LNCaP clone FGC (cell line): ENCODE data around the gene HBA2.
"Not testable (repeated sequence)": the region's sequence is repeated elsewhere in the genome, so short reads cannot be mapped to it uniquely, and the experiment has no call there.

Source experiments
- DNase-seq: peaks from one replicate; pipeline ENCODE4 v3.0.0-alpha.2; 2011; ENCODE audit warnings: low read depth
- H3K4me3 ChIP-seq: 2 replicates; pipeline ENCODE4 v1.5.1; 2011; ENCODE audit warnings: mild to moderate bottlenecking, low read depth, low read length, control low read depth
- CTCF ChIP-seq: IDR thresholded peaks from 2 replicates; pipeline ENCODE4 v1.5.1; 2012; ENCODE audit warnings: mild to moderate bottlenecking; ENCODE audit not compliant: control insufficient read depth, insufficient read depth; ENCODE audit errors: extremely low read depth

The HBA2 gene

GRCh38 chr16:200388-200787 is 27.7 kb downstream of the HBA2 start:
- no peak for TF ChIP-seq CTCF
- DNase-seq: no peak
- no peak overlapping the region for H3K4me3 ChIP-seq

GRCh38 chr16:203246-203645 is 30.6 kb downstream of the HBA2 start:
- no peak overlapping the region for H3K4me3 ChIP-seq
- TF ChIP-seq CTCF: no peak
- DNase-seq: no peak

GRCh38 chr16:204046-204445 is 31.4 kb downstream of the HBA2 start:
- DNase-seq, H3K4me3 ChIP-seq: not testable (repeated sequence)

- DNase-seq, H3K4me3 ChIP-seq: not testable (repeated sequence)
These were observed 36.7 kb downstream of the HBA2 start for GRCh38 chr16:209359-209758.

- H3K4me3 ChIP-seq, DNase-seq: not testable (repeated sequence)
These were observed 39.0 kb downstream of the HBA2 start for GRCh38 chr16:211631-212180.

GRCh38 chr16:212999-213398 is 40.3 kb downstream of the HBA2 start:
- no peak overlapping the region for H3K4me3 ChIP-seq
- no peak for DNase-seq
- no peak for TF ChIP-seq CTCF

- TF ChIP-seq CTCF: no peak
- DNase-seq: no peak
- H3K4me3 ChIP-seq: no peak overlapping the region
These were observed 47.3 kb downstream of the HBA2 start for GRCh38 chr16:220021-220420.
